ENCODE results near the gene FAM120A. TPM values are rescaled to one million over a fixed set of nuclear protein-coding genes. Genes with fewer than 3 reads are reported as not detected.

FAM120A gene
- total RNA-seq, 1 experiment from 2014 or later, result 70.5 TPM

- intact Hi-C loops (cut with micrococcal nuclease; ENCODE audit: unreplicated experiment), result no loop called here
- Histone ChIP-seq H3K4me3 (ENCODE audit: low read depth in 2 of 2, low read length in 2 of 2) (no peak overlapping the region), H3K27ac (ENCODE audit: low read length) (no peak overlapping the region), H3K4me1 (ENCODE audit: control insufficient read depth, insufficient read depth, low read length) (no peaks in the 10 kb centered on the region; the same call in none of the 2 replicates), H3K9me3 (ENCODE audit: control insufficient read depth, insufficient read depth, low read depth, low read length) (no peaks in the 10 kb centered on the region), H3K36me3 (ENCODE audit: control insufficient read depth, insufficient read depth, low read length) (no peaks in the 10 kb centered on the region), H3K27me3 (ENCODE audit: control insufficient read depth, insufficient read depth, low read length) (no peaks in the 10 kb centered on the region)
- ChIA-PET CTCF (no interaction called here), POLR2A (no interaction called here)
- TF ChIP-seq TCF7L2 (IDR thresholded peaks at IDR 0.05; ENCODE audit: low read depth, low read length), result no peak
- no peak for TF ChIP-seq SIN3A (IDR thresholded peaks at IDR 0.05; ENCODE audit: borderline replicate concordance, insufficient read depth, low read depth, low read length)
- no peak for TF ChIP-seq CTCF (IDR thresholded peaks at IDR 0.05)
- no peak for TF ChIP-seq REST (IDR thresholded peaks at IDR 0.05; ENCODE audit: insufficient read depth in 1 of 2, low read depth in 2 of 2, low read length in 1 of 2)
- TF ChIP-seq POLR2AphosphoS5 (IDR thresholded peaks at IDR 0.05; ENCODE audit: low read depth, low read length), result no peak
- no TSS peak for BruUV-seq (replicated peaks)
- ATAC-seq (no peak), DNase-seq (ENCODE audit: low read depth, low spot score) (no peak)
- in situ Hi-C loops (cut with HindIII; ENCODE audit: low pct_unique_long_range_greater_than_20kb, low sequenced_read_pairs), result no loop called here
Measured at GRCh38 chr9:93594041-93594756, 142.7 kb downstream of the FAM120A start.

GRCh38 chr9:93595461-93595860 lies 144.0 kb downstream of the FAM120A start:
- Histone ChIP-seq H3K36me3 (ENCODE audit: control insufficient read depth, insufficient read depth, low read length) (no peaks in the 10 kb centered on the region), H3K9me3 (ENCODE audit: control insufficient read depth, insufficient read depth, low read depth, low read length) (no peaks in the 10 kb centered on the region), H3K27me3 (ENCODE audit: control insufficient read depth, insufficient read depth, low read length) (no peaks in the 10 kb centered on the region), H3K4me1 (ENCODE audit: control insufficient read depth, insufficient read depth, low read length) (no peaks in the 10 kb centered on the region; the same call in 1 of the 2 replicates), H3K4me3 (ENCODE audit: low read depth in 2 of 2, low read length in 2 of 2) (no peak overlapping the region), H3K27ac (ENCODE audit: low read length) (no peak overlapping the region)
- no TSS peak for BruUV-seq (replicated peaks)
- ATAC-seq (no peak), DNase-seq (ENCODE audit: low read depth, low spot score) (no peak)
- POLR2A ChIA-PET, result no interaction called here
- intact Hi-C loops (cut with micrococcal nuclease; ENCODE audit: unreplicated experiment), result no loop called here
- TF ChIP-seq REST (IDR thresholded peaks at IDR 0.05; ENCODE audit: insufficient read depth in 1 of 2, low read depth in 2 of 2, low read length in 1 of 2), result no peak
- no peak for TF ChIP-seq TCF7L2 (IDR thresholded peaks at IDR 0.05; ENCODE audit: low read depth, low read length)
- TF ChIP-seq CTCF (IDR thresholded peaks at IDR 0.05), result no peak
- no peak for TF ChIP-seq POLR2AphosphoS5 (IDR thresholded peaks at IDR 0.05; ENCODE audit: low read depth, low read length)
- no peak for TF ChIP-seq SIN3A (IDR thresholded peaks at IDR 0.05; ENCODE audit: borderline replicate concordance, insufficient read depth, low read depth, low read length)
- CTCF ChIA-PET, result no interaction called here
- in situ Hi-C loops (cut with HindIII; ENCODE audit: low pct_unique_long_range_greater_than_20kb, low sequenced_read_pairs), result no loop called here
